Right lobe of liver (tissue), 4 donors: ENCODE measurements around the gene ADRA1B.

Experiments
- CTCF ChIP-seq, 4 donors: fragments of 200-600 bp in 3 of 4; fragments of 450-650 bp in 1 of 4; IDR thresholded peaks; one replicate each; pipeline versions ENCODE4 v1.5.1 to v1.8.0; 2016 to 2022; ENCODE audit warnings: antibody characterized with exemption in 4 of 4, mild to moderate bottlenecking in 2 of 4
- POLR2A ChIP-seq: fragments of 450-650 bp; IDR thresholded peaks from one replicate; pipeline ENCODE4 v1.6.1; 2017; ENCODE audit warnings: antibody characterized with exemption, mild to moderate bottlenecking
- donor health status: DM: no; HTN: no; CAD: no.
- donor health status: DM: no; HTN: no; CAD: no.
- donor health status: DM: no; HTN: yes; CAD: no.

- no peak for TF ChIP-seq CTCF (IDR thresholded peaks at IDR 0.05)
- TF ChIP-seq POLR2A = no peak
These were observed 4.1 kb upstream of the ADRA1B start for GRCh38 chr5:159912033-159912800.
